ENCODE measurements around the gene DPP6. TPM values are rescaled to one million over a fixed set of nuclear protein-coding genes. Genes with fewer than 3 reads are reported as not detected.

DPP6 gene
- polyA plus RNA-seq, 2 of the 4 experiments (the other 2 are of a cell fraction) = not detected

GRCh38 chr7:154735766-154736165 lies 683.6 kb downstream of the DPP6 start:
- no peak overlapping the region for H3K4me3 ChIP-seq
- no peak for FAIRE-seq
- CTCF ChIA-PET = interaction anchor here (1.7 kb wide), 1 partner anchor 8 kb away, joined by 6 read pairs; no protein-coding TSS in a partner anchor
- ATAC-seq = no peak
- H3K4me1 ChIP-seq = no peaks in the 10 kb centered on the region
- no peak for DNase-seq (ENCODE audit: low read depth in 1 of 2, low spot score in 1 of 2)
- no peaks in the 10 kb centered on the region for H3K9me3 ChIP-seq
- H3K4me2 ChIP-seq = no peak overlapping the region
- no peak overlapping the region for H3K27ac ChIP-seq
- no peak for TF ChIP-seq EP300 (IDR thresholded peaks at IDR 0.05)
- no peak for TF ChIP-seq HOXA7 (CRISPR knock-in tag; IDR thresholded peaks at IDR 0.05)
- TF ChIP-seq HDAC2 (IDR thresholded peaks at IDR 0.05) = no peak
- no peak for TF ChIP-seq ZFP36 (IDR thresholded peaks at IDR 0.05; ENCODE audit: borderline replicate concordance, partially characterized antibody)
- no peak for TF ChIP-seq MYC (IDR thresholded peaks at IDR 0.05; ENCODE audit: borderline replicate concordance, low read length)
- no peak for TF ChIP-seq ZC3H11A (IDR thresholded peaks at IDR 0.05)
- TF ChIP-seq, protein P1, sequence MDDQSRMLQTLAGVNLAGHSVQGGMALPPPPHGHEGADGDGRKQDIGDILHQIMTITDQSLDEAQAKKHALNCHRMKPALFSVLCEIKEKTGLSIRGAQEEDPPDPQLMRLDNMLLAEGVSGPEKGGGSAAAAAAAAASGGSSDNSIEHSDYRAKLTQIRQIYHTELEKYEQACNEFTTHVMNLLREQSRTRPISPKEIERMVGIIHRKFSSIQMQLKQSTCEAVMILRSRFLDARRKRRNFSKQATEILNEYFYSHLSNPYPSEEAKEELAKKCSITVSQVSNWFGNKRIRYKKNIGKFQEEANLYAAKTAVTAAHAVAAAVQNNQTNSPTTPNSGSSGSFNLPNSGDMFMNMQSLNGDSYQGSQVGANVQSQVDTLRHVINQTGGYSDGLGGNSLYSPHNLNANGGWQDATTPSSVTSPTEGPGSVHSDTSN (IDR thresholded peaks at IDR 0.05) = no peak
- no peak for TF ChIP-seq CBX2 (IDR thresholded peaks at IDR 0.05; ENCODE audit: borderline replicate concordance, low read depth)
- TF ChIP-seq, protein P2, sequence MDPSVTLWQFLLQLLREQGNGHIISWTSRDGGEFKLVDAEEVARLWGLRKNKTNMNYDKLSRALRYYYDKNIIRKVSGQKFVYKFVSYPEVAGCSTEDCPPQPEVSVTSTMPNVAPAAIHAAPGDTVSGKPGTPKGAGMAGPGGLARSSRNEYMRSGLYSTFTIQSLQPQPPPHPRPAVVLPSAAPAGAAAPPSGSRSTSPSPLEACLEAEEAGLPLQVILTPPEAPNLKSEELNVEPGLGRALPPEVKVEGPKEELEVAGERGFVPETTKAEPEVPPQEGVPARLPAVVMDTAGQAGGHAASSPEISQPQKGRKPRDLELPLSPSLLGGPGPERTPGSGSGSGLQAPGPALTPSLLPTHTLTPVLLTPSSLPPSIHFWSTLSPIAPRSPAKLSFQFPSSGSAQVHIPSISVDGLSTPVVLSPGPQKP (IDR thresholded peaks at IDR 0.05; ENCODE audit: low read depth, low read length) = no peak
- TF ChIP-seq, protein P3, sequence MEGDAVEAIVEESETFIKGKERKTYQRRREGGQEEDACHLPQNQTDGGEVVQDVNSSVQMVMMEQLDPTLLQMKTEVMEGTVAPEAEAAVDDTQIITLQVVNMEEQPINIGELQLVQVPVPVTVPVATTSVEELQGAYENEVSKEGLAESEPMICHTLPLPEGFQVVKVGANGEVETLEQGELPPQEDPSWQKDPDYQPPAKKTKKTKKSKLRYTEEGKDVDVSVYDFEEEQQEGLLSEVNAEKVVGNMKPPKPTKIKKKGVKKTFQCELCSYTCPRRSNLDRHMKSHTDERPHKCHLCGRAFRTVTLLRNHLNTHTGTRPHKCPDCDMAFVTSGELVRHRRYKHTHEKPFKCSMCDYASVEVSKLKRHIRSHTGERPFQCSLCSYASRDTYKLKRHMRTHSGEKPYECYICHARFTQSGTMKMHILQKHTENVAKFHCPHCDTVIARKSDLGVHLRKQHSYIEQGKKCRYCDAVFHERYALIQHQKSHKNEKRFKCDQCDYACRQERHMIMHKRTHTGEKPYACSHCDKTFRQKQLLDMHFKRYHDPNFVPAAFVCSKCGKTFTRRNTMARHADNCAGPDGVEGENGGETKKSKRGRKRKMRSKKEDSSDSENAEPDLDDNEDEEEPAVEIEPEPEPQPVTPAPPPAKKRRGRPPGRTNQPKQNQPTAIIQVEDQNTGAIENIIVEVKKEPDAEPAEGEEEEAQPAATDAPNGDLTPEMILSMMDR (IDR thresholded peaks at IDR 0.05) = no peak
- TF ChIP-seq NPAS2 (CRISPR knock-in tag; IDR thresholded peaks at IDR 0.05; ENCODE audit: borderline replicate concordance) = no peak
- TF ChIP-seq KDM1A (IDR thresholded peaks at IDR 0.05; ENCODE audit: low read depth) = no peak
- TF ChIP-seq CHD2 (IDR thresholded peaks at IDR 0.05; ENCODE audit: low read length, partially characterized antibody) = no peak
- TF ChIP-seq HOXB13 (CRISPR knock-in tag; IDR thresholded peaks at IDR 0.05; ENCODE audit: low read depth) = no peak
- TF ChIP-seq NR3C1 (IDR thresholded peaks at IDR 0.05) = no peak
- POLR2A ChIA-PET = no interaction called here
- WGBS (ENCODE audit: missing lambda C conversion rate) = 0% methylated on average over 3 of the region's 3 CpGs

DNA sequence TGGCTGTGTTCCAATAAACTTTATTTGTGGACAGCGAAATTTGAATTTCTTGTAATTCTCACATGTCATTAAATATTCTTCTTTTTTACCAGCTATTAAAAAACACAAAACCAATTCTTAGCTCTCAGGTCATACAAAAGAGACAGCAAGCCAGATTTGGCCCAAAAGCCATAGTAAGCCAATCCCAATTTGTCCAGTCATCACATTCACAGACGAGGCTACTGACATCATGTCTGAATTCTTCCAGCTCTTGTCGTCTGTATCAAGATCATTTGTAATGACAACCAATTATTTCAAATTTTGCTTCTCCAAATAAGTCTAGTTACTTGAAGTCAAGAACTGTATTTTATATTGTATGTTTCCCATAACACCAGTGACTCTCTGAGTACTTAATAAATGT lies 684.2 kb downstream of the DPP6 start:
- Histone ChIP-seq H3K4me1 (no peaks in the 10 kb centered on the region), H3K4me3 (no peak overlapping the region), H3K4me2 (no peak overlapping the region), H3K9me3 (no peaks in the 10 kb centered on the region), H3K27ac (no peak overlapping the region)
- DNase-seq (ENCODE audit: low read depth in 1 of 2, low spot score in 1 of 2) = no peak
- WGBS (ENCODE audit: missing lambda C conversion rate) = 1% methylated on average over 3 of the region's 3 CpGs
- POLR2A ChIA-PET = no interaction called here
- no peak for TF ChIP-seq MAX (IDR thresholded peaks at IDR 0.05)
- peak; percentile 48 for TF ChIP-seq MAFK (IDR thresholded peaks at IDR 0.05; ENCODE audit: partially characterized antibody)
- CTCF ChIA-PET = no interaction called here
- ATAC-seq = no peak
- no peak for FAIRE-seq

DNA sequence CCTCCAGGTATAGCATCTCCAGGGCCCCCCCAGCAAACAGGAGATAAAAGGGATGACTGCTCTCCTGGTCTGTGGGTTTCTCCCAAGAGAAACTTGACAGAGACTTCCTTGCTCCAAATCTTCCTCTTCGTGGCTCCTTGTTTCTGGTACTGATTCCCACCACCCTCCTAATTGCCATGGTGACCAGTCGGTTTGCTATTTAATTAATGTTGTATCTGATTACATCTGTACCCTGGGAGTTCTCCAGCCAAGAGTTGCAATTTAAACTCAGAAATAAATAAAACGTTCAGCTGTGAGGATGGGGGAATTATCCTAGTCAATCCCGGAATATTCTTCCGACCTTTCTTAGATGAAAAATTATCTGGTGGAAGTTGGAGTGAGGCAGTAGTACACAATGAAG lies 686.0 kb downstream of the DPP6 start:
- CTCF ChIA-PET = no interaction called here
- no peak for FAIRE-seq

More for the DNA sequence above, 686.0 kb downstream of the DPP6 start:
- Histone ChIP-seq H3K9me3 (no peaks in the 10 kb centered on the region), H3K4me1 (no peaks in the 10 kb centered on the region), H3K4me2 (no peak overlapping the region), H3K4me3 (no peak overlapping the region), H3K27ac (no peak overlapping the region)
- ATAC-seq = no peak
- TF ChIP-seq KDM5A (IDR thresholded peaks at IDR 0.05) = no peak
- TF ChIP-seq, protein P4, sequence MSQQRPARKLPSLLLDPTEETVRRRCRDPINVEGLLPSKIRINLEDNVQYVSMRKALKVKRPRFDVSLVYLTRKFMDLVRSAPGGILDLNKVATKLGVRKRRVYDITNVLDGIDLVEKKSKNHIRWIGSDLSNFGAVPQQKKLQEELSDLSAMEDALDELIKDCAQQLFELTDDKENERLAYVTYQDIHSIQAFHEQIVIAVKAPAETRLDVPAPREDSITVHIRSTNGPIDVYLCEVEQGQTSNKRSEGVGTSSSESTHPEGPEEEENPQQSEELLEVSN (IDR thresholded peaks at IDR 0.05; ENCODE audit: borderline replicate concordance, low read depth) = no peak
- TF ChIP-seq, protein P5, sequence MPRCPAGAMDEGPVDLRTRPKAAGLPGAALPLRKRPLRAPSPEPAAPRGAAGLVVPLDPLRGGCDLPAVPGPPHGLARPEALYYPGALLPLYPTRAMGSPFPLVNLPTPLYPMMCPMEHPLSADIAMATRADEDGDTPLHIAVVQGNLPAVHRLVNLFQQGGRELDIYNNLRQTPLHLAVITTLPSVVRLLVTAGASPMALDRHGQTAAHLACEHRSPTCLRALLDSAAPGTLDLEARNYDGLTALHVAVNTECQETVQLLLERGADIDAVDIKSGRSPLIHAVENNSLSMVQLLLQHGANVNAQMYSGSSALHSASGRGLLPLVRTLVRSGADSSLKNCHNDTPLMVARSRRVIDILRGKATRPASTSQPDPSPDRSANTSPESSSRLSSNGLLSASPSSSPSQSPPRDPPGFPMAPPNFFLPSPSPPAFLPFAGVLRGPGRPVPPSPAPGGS (IDR thresholded peaks at IDR 0.05) = no peak
- no peak for TF ChIP-seq EHF (CRISPR knock-in tag; IDR thresholded peaks at IDR 0.05)
- TF ChIP-seq, protein P3 (IDR thresholded peaks at IDR 0.05) = no peak
- TF ChIP-seq MAZ (IDR thresholded peaks at IDR 0.05; ENCODE audit: borderline replicate concordance, low read depth, low read length) = no peak
- no peak for TF ChIP-seq ZFP36 (IDR thresholded peaks at IDR 0.05; ENCODE audit: borderline replicate concordance, partially characterized antibody)
- no peak for TF ChIP-seq ZSCAN20 (CRISPR knock-in tag; IDR thresholded peaks at IDR 0.05)
- TF ChIP-seq CEBPB (IDR thresholded peaks at IDR 0.05) = no peak
- TF ChIP-seq NFE2L2 (conservative IDR thresholded peaks at IDR 0.05; ENCODE audit: low read length) = no peak
- no peak for TF ChIP-seq EHMT2 (IDR thresholded peaks at IDR 0.05; ENCODE audit: low read depth)
- TF ChIP-seq EP300 (IDR thresholded peaks at IDR 0.05) = no peak
- no peak for TF ChIP-seq HOXA7 (CRISPR knock-in tag; IDR thresholded peaks at IDR 0.05)
- no peak for TF ChIP-seq CHD2 (IDR thresholded peaks at IDR 0.05; ENCODE audit: low read length, partially characterized antibody)
- TF ChIP-seq JUNB (IDR thresholded peaks at IDR 0.05) = no peak
- TF ChIP-seq GATA3 (IDR thresholded peaks at IDR 0.05; ENCODE audit: borderline replicate concordance) = no peak
- no peak for DNase-seq (ENCODE audit: low read depth in 1 of 2, low spot score in 1 of 2)
- 15% methylated on average over 5 of the region's 5 CpGs for WGBS (ENCODE audit: missing lambda C conversion rate)
- POLR2A ChIA-PET = no interaction called here
